G401 (cell line): ENCODE measurements around the gene ZNF747. TPM values are rescaled to one million over a fixed set of nuclear protein-coding genes. Genes with fewer than 3 reads are reported as not detected.
A peak's percentile ranks its signal among the peaks of the same experiment; 100 is the strongest.

ENCODE experiments used
- DNase-seq: peaks from one replicate; pipeline ENCODE4 v3.0.0-alpha.2; 2015; ENCODE audit warnings: low spot score
- in situ Hi-C: cut with HindIII; loops from 2 replicates; pipeline ENCODE4 v1.10.0; 2016; ENCODE audit warnings: low sequenced_read_pairs, mixed read lengths
- total RNA-seq: library from RNA; depleted of rRNA; stranded (reverse); fragments of >200 nt; shearing (Covaris generic); gene quantifications from 2 replicates; pipeline ENCODE4 v1.2.3, GENCODE V29; 2014; rRNA removed

The ZNF747 gene
- 0.12 TPM in 1 of 2 replicates, not detected in the other for total RNA-seq

DNA sequence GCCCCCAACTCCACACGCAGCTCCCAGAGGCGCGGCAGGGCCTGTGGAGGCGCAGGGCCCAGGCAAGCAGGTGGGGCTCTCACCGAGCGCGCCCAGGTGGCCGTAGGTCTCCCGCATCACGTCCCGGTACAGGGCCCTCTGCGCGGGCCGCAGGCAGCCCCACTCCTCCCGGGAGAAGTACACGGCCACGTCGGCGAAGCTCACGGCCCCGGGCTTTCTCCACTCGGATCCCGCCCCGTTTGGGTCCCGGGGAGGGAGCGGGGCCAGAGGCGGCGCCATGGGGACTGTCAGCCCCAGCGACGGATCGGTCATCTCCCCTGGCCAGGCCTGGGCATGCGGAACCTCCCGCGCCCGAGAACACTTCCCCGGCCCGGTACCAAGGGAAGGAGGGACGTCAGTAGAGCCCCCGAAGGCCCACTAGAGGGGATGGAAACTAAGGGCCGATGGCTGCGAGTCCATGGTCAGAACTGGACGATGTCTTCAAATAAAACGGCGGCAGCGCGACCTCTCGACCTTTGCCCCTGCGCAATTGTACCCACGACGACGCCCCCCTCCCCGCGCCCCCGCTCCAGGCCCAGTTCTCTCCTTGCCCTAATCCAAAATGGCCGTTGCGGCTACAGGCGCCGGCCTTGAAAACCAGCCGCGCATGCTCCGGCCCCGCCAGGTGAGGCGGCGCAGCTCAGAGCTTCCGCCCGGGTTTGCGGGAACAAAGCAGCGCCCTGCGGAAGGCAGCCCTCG, at the start of gene ZNF747:
Gene ZNF747 (minus strand): TSS at position 491 of the 738 bp plus-strand sequence. CDS start 179 bp downstream, at position 312.
- in situ Hi-C loops, result no loop called here
- peak; percentile 88 for DNase-seq

DNA sequence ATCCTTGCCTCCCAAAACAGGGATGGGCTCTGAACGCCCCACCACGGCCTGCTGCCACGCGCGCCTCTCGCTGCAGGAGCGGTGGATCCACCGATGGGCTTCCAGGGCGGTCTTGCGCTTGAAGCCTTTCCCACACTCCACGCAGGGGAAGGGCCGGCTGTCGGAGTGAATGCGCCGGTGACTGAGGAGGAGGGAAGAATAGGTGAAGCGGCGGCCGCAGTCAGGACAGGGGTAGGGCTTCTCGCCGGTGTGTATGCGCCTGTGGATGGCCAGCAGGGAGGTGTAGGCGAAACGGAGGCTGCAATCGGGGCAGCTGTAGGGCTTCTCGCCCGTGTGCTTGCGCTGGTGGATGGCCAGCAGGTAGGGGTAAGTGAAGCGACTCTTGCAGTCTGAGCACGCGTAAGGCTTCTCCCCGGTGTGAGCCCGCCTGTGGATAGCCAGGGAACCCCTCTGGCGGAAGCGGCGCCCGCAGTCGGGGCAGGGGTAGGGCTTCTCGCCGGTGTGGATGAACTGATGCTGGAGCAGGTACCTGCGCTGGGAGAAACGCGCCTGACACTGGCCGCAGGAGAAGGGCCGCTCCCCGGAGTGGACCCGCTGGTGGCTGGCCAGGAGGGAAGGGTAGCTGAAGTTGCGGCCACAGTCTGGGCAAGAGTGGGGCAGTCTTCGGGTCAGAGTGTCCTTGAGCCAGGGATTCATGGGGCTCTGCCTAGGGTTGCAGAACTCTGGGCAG, 48.1 kb upstream of the ZNF747 start:
- DNase-seq, result no peak
- in situ Hi-C loops, result no loop called here

DNA sequence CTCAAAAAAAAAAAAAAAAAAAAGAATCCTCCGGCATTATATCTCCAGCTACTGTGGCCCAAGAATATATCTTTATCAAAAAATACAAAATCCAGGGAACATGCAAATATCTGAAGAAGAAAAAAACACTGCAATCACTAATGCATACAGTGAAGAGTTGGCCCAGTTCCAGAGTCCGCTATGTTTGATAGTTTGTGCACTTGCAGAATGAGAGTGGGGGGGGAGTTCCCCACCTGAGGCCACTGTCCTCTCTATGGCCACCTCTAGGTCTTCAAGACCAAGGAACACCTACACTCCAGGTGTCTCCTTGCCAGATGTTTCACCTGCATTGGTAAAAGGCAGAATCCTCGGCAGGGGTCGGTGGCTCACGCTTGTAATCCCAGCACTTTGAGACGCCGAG, 46.8 kb upstream of the ZNF747 start:
- in situ Hi-C loops, result no loop called here
- no peak for DNase-seq

DNA sequence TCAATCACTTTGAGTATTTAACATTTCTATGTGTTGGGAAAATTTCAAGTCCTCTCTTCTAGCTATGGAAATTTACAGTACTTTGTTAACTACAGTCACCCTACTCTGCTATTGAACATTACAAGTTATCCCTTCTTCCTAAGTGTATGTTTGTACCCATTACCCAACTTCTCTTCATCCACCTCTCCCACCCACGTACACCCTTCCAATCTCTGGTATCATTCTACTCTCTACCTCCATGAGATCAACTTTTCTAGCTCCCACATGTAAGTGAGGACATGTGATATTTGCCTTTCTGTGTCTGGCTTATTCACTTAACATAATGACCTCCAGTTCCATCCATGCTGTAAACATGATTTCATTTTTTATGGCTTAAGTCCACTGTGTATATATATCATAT, 40.0 kb upstream of the ZNF747 start:
- in situ Hi-C loops, result no loop called here
- DNase-seq, result no peak

DNA sequence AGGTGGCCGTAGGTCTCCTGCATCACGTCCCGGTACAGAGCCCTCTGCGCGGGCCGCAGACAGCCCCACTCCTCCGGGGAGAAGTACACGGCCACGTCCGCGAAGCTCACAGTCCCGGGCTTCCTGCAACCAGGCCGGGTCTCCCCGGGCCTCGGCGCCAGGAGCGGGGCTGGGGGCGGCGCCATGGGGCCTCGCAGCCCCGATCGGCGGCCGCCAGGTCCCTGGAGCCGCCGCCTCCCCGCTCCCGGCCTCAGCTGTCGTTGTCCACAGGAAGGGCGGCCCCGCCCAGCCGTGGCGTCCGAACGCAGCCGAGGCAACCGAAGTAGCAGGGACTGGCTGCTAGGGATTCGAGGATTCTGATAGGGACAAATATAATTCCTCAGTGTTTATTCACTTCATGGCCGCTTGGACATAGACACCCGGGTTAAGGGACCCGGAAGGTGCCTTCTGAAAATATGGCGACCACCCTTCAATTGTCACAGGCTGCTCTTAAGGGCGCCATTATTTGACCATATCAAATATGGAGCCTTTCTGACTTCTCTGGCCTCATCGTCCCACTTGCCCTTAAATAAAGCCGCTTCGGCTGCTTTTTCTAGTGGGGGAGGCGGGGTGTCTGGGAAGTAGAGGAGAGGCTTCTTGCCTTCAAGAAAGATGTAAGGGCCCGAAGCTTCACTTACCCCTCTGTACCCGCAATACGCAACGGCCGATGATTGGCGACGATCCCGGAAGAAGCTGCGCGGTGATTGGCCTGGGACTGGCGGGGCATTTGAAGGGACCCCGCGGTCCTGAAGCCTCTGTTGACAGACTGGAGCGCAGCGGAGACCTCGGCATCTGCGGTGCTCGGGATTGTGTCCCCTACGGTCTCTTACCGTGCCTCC, 37.0 kb upstream of the ZNF747 start, which contains the start of gene ZNF688:
Gene ZNF688 (minus strand): TSS at position 270 of the 878 bp plus-strand sequence. CDS start 85 bp downstream, at position 185.
- in situ Hi-C loops, result no loop called here

DNA sequence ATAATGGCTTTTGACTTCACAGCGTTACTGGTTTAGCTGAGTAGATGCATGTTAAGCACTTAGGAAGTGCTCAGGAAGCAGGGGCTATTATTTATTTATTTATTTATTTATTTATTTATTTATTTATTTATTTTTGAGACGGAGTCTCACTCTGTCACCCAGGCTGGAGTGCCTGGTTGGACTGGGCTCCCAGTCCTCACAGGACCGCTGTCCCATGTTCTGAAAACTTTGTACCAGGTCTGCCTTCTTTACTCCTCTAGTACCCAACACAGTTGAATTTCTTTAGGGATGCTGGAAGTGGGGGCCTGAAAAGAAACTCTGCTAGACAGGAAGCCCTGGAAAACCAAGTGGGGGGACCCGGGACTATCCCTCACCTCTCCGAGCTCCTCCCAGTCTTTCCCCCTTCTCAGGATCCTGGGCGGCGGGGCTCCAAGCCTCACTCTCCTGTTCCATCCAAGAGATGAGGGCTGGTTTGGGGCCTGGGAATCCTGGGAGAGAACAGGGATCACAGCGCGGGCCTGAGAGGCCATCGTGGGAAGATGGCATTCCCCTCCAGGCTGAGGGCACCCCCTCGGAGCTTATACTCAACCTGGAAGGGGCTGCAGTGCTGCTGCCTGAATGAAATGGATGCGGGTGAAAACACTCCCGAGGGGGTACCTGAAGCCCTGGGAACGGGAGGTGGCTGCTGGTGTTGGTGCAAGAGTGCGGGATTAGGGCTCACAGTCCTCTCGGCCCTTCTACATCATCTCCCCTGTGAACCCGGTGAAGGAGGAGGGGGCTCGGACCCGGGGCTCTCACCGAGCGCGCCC, 36.2 kb upstream of the ZNF747 start:
- DNase-seq, result peak; percentile 58
- in situ Hi-C loops, result no loop called here

More for the DNA sequence above, 37.0 kb upstream of the ZNF747 start, which contains the start of gene ZNF688:
- peak; percentile 99 for DNase-seq

- in situ Hi-C loops, result no loop called here
- DNase-seq, result no peak
Measured at GRCh38 chr16:30569746-30570635, 35.3 kb upstream of the ZNF747 start.

GRCh38 chr16:30569281-30569680, 34.6 kb upstream of the ZNF747 start:
- in situ Hi-C loops, result no loop called here
- no peak for DNase-seq

DNA sequence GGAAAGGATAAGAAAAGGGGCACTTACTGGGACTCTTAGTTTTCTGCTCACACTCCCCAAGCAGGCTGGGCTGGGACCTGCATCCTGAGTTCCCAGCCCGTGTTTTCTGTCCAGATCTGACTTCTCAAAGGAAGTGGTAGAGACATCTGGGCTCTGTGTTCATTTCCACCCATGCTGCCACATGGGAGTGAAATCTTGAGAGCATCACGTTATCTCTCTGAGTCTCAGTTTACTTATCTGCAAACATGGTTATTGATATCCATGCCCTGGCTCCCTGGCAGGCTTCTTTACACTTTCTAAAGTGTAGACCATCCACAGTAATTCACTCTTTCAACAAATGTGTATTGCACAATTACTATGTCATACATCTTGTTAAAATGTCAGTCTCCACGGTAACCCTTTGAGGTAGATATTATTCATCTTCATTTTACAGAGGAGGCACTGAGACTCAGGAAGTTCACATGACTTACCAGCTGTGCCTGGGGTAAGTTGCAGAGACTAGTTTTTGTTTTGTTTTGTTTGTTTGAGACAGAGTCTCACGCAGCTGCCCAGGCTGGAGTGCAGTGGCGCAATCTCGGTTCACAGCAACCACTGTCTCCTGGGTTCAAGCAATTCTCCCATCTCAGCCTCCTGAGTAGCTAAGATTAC, 33.5 kb upstream of the ZNF747 start:
- no peak for DNase-seq
- in situ Hi-C loops, result no loop called here

DNA sequence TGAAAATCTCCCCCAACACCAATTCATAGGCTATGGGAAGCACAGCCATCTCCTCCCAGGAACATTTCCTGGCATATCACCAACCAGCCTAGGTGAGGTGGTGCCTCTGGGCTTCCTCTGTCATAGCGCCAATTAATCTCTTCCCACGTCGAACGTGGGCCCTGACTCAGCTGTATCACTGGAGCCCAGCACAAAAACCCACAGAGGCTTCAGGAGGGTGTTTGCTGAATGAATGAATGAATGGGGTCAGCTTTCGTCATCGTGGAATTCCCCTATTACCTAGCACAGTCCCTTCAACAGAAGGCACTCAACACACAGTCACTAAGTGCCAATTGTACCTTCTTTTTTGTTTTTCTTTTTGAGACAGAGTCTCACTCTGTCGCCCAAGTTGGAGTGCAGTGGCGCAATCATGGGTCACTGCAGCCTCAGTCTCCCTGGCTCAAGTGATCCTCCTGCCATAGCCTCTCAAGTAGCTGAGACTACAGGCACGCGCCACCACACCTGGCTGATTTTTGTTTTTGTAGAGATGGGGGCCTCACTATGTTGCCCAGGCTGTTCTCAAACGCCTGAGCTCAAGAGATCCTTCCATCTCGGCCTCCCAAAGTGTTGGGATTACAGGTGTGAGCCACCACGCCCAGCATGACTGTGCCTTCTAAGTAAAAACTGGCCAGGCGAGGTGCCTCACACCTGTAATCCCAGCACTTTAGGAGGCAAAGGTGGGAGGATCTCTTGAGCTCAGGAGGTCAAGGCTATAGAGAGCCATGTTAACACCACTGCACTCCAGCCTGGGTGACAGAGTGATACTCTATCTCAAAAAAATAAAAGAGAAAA, 32.7 kb upstream of the ZNF747 start:
- no peak for DNase-seq
- in situ Hi-C loops, result no loop called here

GRCh38 chr16:30566531-30566930, 31.9 kb upstream of the ZNF747 start:
- in situ Hi-C loops, result no loop called here
- no peak for DNase-seq

GRCh38 chr16:30565984-30566383, 31.3 kb upstream of the ZNF747 start:
- DNase-seq, result peak; percentile 55
- in situ Hi-C loops, result no loop called here

DNA sequence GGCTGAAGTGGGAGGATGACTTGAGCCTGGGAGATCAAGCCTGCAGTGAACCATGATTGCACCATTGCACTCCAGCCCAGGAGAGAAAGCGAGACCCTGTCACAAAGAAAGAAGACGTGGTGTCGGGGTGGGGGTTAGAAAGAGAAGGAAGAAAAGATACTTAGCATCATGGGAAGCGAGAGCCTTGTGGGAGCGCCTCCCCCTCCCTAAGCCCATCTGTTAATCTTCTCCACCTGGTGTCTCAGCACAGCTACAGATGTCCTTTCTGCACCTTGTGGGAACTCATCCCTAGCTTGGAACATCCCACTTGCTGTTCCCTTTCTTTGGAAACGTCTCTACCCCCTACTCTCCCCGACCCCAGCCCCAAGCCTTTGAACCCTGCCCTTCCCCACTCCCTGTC, 30.9 kb upstream of the ZNF747 start:
- in situ Hi-C loops, result no loop called here
- peak; percentile 67 for DNase-seq

DNA sequence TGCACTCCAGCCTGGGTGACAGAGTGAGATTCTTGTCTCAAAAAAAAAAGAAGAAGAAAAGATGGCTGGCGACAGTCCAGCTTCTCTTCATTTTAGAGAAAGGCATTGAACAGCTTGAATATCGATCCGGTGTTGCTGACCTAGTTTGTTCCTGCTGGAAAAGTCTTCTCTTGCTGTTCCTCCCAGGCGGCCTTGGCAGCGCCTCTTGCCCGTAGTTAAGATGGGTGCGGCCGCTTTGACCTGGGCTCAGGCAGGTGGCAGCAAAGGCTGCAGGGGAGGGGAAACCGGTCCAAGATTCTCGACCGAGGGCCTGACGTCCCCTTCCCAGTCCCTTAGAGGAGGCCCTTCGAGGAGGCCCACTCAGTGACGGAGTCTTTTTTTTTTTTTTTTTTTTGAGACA, 27.4 kb upstream of the ZNF747 start:
- in situ Hi-C loops, result no loop called here
- DNase-seq, result no peak

DNA sequence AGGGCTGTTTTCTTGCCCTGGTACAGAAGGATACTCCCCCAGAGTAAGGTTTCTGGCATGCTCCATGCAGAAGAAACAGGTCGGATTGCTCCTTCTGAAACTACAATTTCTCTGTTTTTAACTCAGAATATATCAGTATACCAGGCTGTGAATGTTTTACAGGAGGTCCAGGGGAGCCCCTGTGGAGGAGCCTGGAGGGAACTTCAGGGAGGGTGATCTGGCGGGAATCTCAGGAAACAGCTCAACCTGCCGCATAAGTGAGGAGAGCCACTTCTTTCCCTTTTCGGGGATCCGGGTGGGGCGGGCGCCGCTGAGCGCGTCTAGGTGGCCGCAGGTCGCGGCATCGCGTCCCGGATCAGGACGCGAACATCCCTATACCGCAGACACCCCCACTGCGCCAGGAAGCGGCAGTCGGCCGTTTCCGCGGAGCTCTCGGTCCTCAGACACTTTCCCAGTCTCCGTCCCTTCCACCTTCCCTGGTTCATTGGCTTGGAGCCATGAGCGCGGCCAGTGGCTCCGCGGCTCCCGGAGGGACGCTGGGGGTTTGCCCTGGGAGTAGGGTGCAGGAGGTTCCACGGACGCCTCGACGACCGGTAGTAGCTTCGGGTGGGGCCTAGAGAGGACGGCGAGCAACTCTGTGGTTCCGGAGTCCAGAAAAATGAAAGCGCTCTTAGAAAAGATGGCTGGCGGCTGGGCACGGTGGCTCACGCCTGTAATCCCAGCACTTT, 26.6 kb upstream of the ZNF747 start:
- DNase-seq, result no peak
- in situ Hi-C loops, result no loop called here

DNA sequence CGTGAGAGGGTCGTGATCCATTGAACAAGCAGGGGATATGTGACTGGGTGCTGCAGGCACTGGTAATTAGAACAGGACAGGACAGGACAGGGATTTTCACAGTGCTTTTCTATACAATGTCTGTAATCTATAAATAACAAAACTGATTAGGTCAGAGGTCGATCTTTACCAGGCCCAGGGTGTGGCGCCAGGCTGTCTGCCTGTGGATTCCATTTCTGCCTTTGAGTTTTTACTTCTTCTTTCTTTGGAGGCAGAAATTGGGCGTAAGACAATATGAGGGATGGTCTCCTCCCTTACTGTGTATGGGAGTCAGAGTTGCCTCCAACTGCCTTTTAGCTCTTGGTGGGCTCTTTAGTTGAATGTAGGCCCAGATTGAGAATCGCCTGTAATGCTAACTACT, 25.0 kb upstream of the ZNF747 start:
- DNase-seq, result no peak
- in situ Hi-C loops, result no loop called here
